Caco-2 (cell line): ENCODE measurements around the gene ACYP2. TPM values are rescaled to one million over a fixed set of nuclear protein-coding genes. Genes with fewer than 3 reads are reported as not detected.

Experiments
- BruUV-seq: library from RNA; stranded (reverse); fragments of 400-500 nt; replicated peaks from 2 replicates; lab custom pipeline; 2021; lab: Mats Ljungman, UMichigan
- CTCF ChIA-PET: fragments of 300-600 bp; sonication (Branson Sonifier 250); formaldehyde crosslinking; loops from one replicate; lab custom pipeline; 2022; ENCODE audit warnings: antibody characterized with exemption; lab: Charles Lee
- POLR2A ChIA-PET: fragments of 300-600 bp; sonication (Branson Sonifier 250); formaldehyde crosslinking; loops from one replicate; lab custom pipeline; 2022; ENCODE audit warnings: antibody characterized with exemption; lab: Charles Lee
- DNase-seq, 2 experiments: peaks; one replicate each; pipeline versions ENCODE4 v3.0.0 to v3.0.0-alpha.2; 2020 to 2022
- H3K27me3 ChIP-seq: replicated peaks from 2 replicates; pipeline ENCODE4 v1.6.0; 2011; ENCODE audit warnings: low read length; ENCODE audit not compliant: control insufficient read depth, insufficient read depth
- H3K36me3 ChIP-seq: 2 replicates; pipeline ENCODE4 v1.5.1; 2011; ENCODE audit warnings: low read length; ENCODE audit not compliant: control insufficient read depth, insufficient read depth
- H3K4me1 ChIP-seq: fragments of 250-450 bp; sonication (Bioruptor Pico); 2 replicates; pipeline ENCODE4 v1.5.1; 2020; ENCODE audit warnings: mild to moderate bottlenecking
- H3K4me3 ChIP-seq: 2 replicates; pipeline ENCODE4 v1.5.1; 2011; ENCODE audit warnings: low read depth, mild to moderate bottlenecking, control low read depth, low read length
- H3K9me3 ChIP-seq: fragments of 250-450 bp; sonication (Bioruptor Pico); 2 replicates; pipeline ENCODE4 v1.5.1; 2020; ENCODE audit warnings: mild to moderate bottlenecking, moderate library complexity
- H3K27ac Mint-ChIP-seq: one replicate; pipeline ENCODE4 v1.8.0; 2022; ENCODE audit warnings: mixed read lengths; ENCODE audit not compliant: unreplicated experiment
- H3K27me3 Mint-ChIP-seq: one replicate; pipeline ENCODE4 v1.8.0; 2022; ENCODE audit warnings: mixed read lengths; ENCODE audit not compliant: insufficient read depth, unreplicated experiment
- H3K36me3 Mint-ChIP-seq: one replicate; pipeline ENCODE4 v1.8.0; 2022; ENCODE audit warnings: mild to moderate bottlenecking, mixed read lengths; ENCODE audit not compliant: insufficient read depth, unreplicated experiment
- H3K4me1 Mint-ChIP-seq: one replicate; pipeline ENCODE4 v1.8.0; 2022; ENCODE audit warnings: low read depth, mixed read lengths; ENCODE audit not compliant: unreplicated experiment
- H3K4me3 Mint-ChIP-seq: one replicate; pipeline ENCODE4 v1.8.0; 2022; ENCODE audit warnings: mild to moderate bottlenecking, moderate library complexity, mixed read lengths; ENCODE audit not compliant: unreplicated experiment
- H3K9me3 Mint-ChIP-seq: one replicate; pipeline ENCODE4 v1.8.0; 2022; ENCODE audit warnings: mixed read lengths; ENCODE audit not compliant: unreplicated experiment
- CTCF ChIP-seq, 2 experiments: fragments of 200-600 bp in 1 of 2; IDR thresholded peaks; 1 replicate in 1 of 2; 2 replicates in 1 of 2; pipeline versions ENCODE4 v1.5.1 to v1.8.0; 2011 to 2022; ENCODE audit warnings: antibody characterized with exemption in 1 of 2, control low read depth in 1 of 2, inconsistent platforms in 1 of 2, low read depth in 1 of 2, low read length in 1 of 2, mild to moderate bottlenecking in 1 of 2, moderate library complexity in 1 of 2; ENCODE audit not compliant: insufficient read depth in 1 of 2, severe bottlenecking in 1 of 2, unreplicated experiment in 1 of 2
- intact Hi-C: fragments of 100-400 bp; cut with micrococcal nuclease; formaldehyde crosslinking; loops from one replicate; pipeline ENCODE4 v1.10.0; 2022; ENCODE audit not compliant: unreplicated experiment
- total RNA-seq: library from RNA; stranded (reverse); gene quantifications from 2 replicates; pipeline ENCODE4 v1.2.3, GENCODE V29; 2022

Gene ACYP2
- total RNA-seq, 1 experiment from 2014 or later = 4.1 TPM

- no TSS peak for BruUV-seq
- no peaks in the 10 kb centered on the region for H3K36me3 ChIP-seq
These were observed 183.1 kb downstream of the ACYP2 start for GRCh38 chr2:54298514-54298913.

GRCh38 chr2:54303631-54304030, 188.2 kb downstream of the ACYP2 start:
- BruUV-seq = no TSS peak
- no peaks in the 10 kb centered on the region for H3K4me1 ChIP-seq
- H3K27me3 Mint-ChIP-seq = no peaks in the 10 kb centered on the region
- ChIA-PET CTCF (no interaction called here), POLR2A (no interaction called here)
- H3K4me3 ChIP-seq = no peak overlapping the region
- no peaks in the 10 kb centered on the region for H3K36me3 ChIP-seq
- H3K36me3 Mint-ChIP-seq = no peaks in the 10 kb centered on the region
- TF ChIP-seq CTCF (IDR thresholded peaks at IDR 0.05; ENCODE audit: insufficient read depth in 1 of 2, low read depth in 1 of 2, low read length in 1 of 2, severe bottlenecking in 1 of 2, unreplicated experiment in 1 of 2) = no peak
- intact Hi-C loops = no loop called here
- no peak overlapping the region for H3K27ac Mint-ChIP-seq
- no peaks in the 10 kb centered on the region for H3K9me3 ChIP-seq
- H3K4me3 Mint-ChIP-seq = no peak overlapping the region
- no peak for DNase-seq
- no peaks in the 10 kb centered on the region for H3K27me3 ChIP-seq
- H3K9me3 Mint-ChIP-seq = no peaks in the 10 kb centered on the region
- peaks cover 8% of the 10 kb centered on the region for H3K4me1 Mint-ChIP-seq

More at GRCh38 chr2:54298514-54298913, 183.1 kb downstream of the ACYP2 start:
- no peak for TF ChIP-seq CTCF (IDR thresholded peaks at IDR 0.05; ENCODE audit: insufficient read depth in 1 of 2, low read depth in 1 of 2, low read length in 1 of 2, severe bottlenecking in 1 of 2, unreplicated experiment in 1 of 2)
- no peaks in the 10 kb centered on the region for H3K36me3 Mint-ChIP-seq
- Histone ChIP-seq H3K27me3 (no peaks in the 10 kb centered on the region), H3K4me1 (no peaks in the 10 kb centered on the region), H3K9me3 (no peaks in the 10 kb centered on the region), H3K4me3 (no peak overlapping the region)
- H3K4me3 Mint-ChIP-seq = no peak overlapping the region
- intact Hi-C loops = no loop called here
- peaks cover 8% of the 10 kb centered on the region for H3K4me1 Mint-ChIP-seq
- POLR2A ChIA-PET = no interaction called here
- no peak overlapping the region for H3K27ac Mint-ChIP-seq
- no peaks in the 10 kb centered on the region for H3K27me3 Mint-ChIP-seq
- DNase-seq = no peak
- no peaks in the 10 kb centered on the region for H3K9me3 Mint-ChIP-seq
- CTCF ChIA-PET = no interaction called here

DNA sequence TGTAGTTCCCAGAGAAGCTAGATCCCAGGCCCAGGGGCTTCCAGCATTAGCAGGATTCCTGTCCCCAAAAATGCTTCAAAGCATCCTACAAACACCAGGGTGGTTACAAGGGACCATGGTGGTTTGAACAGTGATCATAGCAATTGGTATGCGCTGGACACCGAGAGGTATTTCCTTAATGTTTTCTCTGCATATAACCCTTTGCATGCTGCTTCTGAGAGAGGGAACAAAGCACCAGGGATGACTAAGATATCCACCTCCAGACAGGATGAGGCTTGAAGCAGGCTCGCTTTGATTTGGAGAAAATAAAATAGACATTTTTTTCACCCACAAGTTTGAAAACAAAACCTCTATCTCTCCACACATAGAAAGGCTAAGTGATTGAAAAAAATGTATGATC, 191.1 kb downstream of the ACYP2 start:
- Mint-ChIP-seq H3K36me3 (no peaks in the 10 kb centered on the region), H3K4me1 (peaks cover under 1% of the 10 kb centered on the region), H3K27ac (no peak overlapping the region), H3K27me3 (no peaks in the 10 kb centered on the region), H3K4me3 (no peak overlapping the region), H3K9me3 (no peaks in the 10 kb centered on the region)
- ChIA-PET POLR2A (no interaction called here), CTCF (no interaction called here)
- H3K36me3 ChIP-seq = no peaks in the 10 kb centered on the region
- H3K27me3 ChIP-seq = no peaks in the 10 kb centered on the region
- H3K9me3 ChIP-seq = no peaks in the 10 kb centered on the region
- no peak for TF ChIP-seq CTCF (IDR thresholded peaks at IDR 0.05; ENCODE audit: insufficient read depth in 1 of 2, low read depth in 1 of 2, low read length in 1 of 2, severe bottlenecking in 1 of 2, unreplicated experiment in 1 of 2)
- DNase-seq = no peak
- no TSS peak for BruUV-seq
- H3K4me1 ChIP-seq = no peaks in the 10 kb centered on the region
- no peak overlapping the region for H3K4me3 ChIP-seq
- intact Hi-C loops = no loop called here
